OCI-LY1 (cell line): Measurements from ENCODE around the gene ETF1.

Experiments used
- H2AFZ ChIP-seq: fragments of 200-600 bp; sonication (generic), shearing (Covaris generic); 2 replicates; pipeline ENCODE4 v1.6.0; 2014; ENCODE audit warnings: antibody characterized with exemption, mild to moderate bottlenecking, low read length
- H3F3A ChIP-seq: fragments of 200-600 bp; sonication (generic), shearing (Covaris generic); 2 replicates; pipeline ENCODE4 v1.6.0; 2014; ENCODE audit warnings: mild to moderate bottlenecking, antibody characterized with exemption, low read length, moderate library complexity; ENCODE audit not compliant: insufficient read depth
- H3K27ac ChIP-seq: fragments of 200-600 bp; sonication (generic); 2 replicates; pipeline ENCODE4 v1.5.1; 2014; ENCODE audit warnings: low read length, mixed run types, mild to moderate bottlenecking, low read depth; ENCODE audit not compliant: poor library complexity, severe bottlenecking
- H3K27me3 ChIP-seq: fragments of 200-600 bp; sonication (generic); 2 replicates; pipeline ENCODE4 v1.6.0; 2014; ENCODE audit warnings: antibody characterized with exemption, mild to moderate bottlenecking, low read length, moderate library complexity; ENCODE audit not compliant: insufficient read depth
- H3K36me3 ChIP-seq: fragments of 200-600 bp; sonication (generic); 2 replicates; pipeline ENCODE4 v1.6.1; 2014; ENCODE audit warnings: mild to moderate bottlenecking, antibody characterized with exemption, low read length, moderate library complexity, mixed read lengths; ENCODE audit not compliant: insufficient read depth
- H3K4me1 ChIP-seq: fragments of 200-600 bp; sonication (generic); 2 replicates; pipeline ENCODE4 v1.5.1; 2014; ENCODE audit warnings: mild to moderate bottlenecking, low read length, moderate library complexity; ENCODE audit not compliant: insufficient read depth, severe bottlenecking
- H3K4me2 ChIP-seq: fragments of 200-600 bp; sonication (generic), shearing (Covaris generic); 2 replicates; pipeline ENCODE4 v1.6.1; 2014; ENCODE audit warnings: low read length
- H3K4me3 ChIP-seq: fragments of 200-600 bp; sonication (generic); 2 replicates; pipeline ENCODE4 v1.5.1; 2014; ENCODE audit warnings: low read length, low read depth, mild to moderate bottlenecking, mixed read lengths; ENCODE audit not compliant: poor library complexity, severe bottlenecking
- H3K79me2 ChIP-seq: fragments of 200-600 bp; shearing (Covaris generic); 2 replicates; pipeline ENCODE4 v1.6.1; 2016; ENCODE audit warnings: mixed run types, low read length, mixed read lengths; ENCODE audit not compliant: insufficient read depth
- H3K9ac ChIP-seq: fragments of 200-600 bp; sonication (generic), shearing (Covaris generic); 2 replicates; pipeline ENCODE4 v1.6.1; 2014; ENCODE audit warnings: mild to moderate bottlenecking, low read length, mixed read lengths
- H3K9me2 ChIP-seq: fragments of 200-600 bp; sonication (generic), shearing (Covaris generic); 2 replicates; pipeline ENCODE4 v1.6.1; 2014; ENCODE audit warnings: low read depth, mild to moderate bottlenecking, low read length, mixed read lengths
- H3K9me3 ChIP-seq: fragments of 200-600 bp; shearing (Covaris generic); 2 replicates; pipeline ENCODE4 v1.6.1; 2014; ENCODE audit warnings: low read length, mixed read lengths
- H4K20me1 ChIP-seq: fragments of 200-600 bp; sonication (generic), shearing (Covaris generic); 2 replicates; pipeline ENCODE4 v1.6.0; 2016; ENCODE audit warnings: mild to moderate bottlenecking, low read length; ENCODE audit not compliant: insufficient read depth
- EZH2 ChIP-seq: fragments of 200-600 bp; sonication (generic), shearing (Covaris generic); IDR thresholded peaks from 2 replicates; pipeline ENCODE4 v1.8.0; 2017; ENCODE audit warnings: borderline replicate concordance, mixed run types, mild to moderate bottlenecking, antibody characterized with exemption, low read length, moderate library complexity, mixed read lengths
- TF ChIP-seq, protein P1 (sequence below): fragments of 200-600 bp; sonication (generic), shearing (Covaris generic); IDR thresholded peaks from 2 replicates; pipeline ENCODE4 v1.5.1; 2017; ENCODE audit warnings: mild to moderate bottlenecking, antibody characterized with exemption, low read length, moderate library complexity, mixed read lengths

ETF1 gene

DNA sequence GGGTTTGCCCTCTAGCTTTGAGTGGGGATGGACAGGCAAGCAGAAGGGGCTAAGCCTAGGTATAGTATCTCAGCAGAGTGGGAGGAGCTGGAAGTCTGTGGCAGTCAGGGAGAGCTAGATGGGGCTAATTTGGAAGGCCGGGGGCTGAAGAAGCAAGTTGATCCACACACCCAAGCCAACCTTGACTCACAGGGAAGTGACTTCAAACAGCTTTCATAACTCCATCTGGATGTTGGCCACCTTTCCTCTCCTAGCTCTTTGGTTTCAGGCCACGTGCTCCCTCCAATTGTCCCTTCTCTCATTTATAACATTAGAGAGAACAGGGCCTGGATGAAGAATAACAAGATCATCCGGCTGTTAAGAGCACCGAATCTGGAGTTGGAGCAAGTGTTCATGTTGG lies 40.9 kb downstream of the ETF1 start:
- Histone ChIP-seq H3K4me1 (no peaks in the 10 kb centered on the region), H3K4me2 (no peak overlapping the region), H3K4me3 (no peak overlapping the region), H2AFZ (no peak overlapping the region), H4K20me1 (no peaks in the 10 kb centered on the region), H3K79me2 (no peaks in the 10 kb centered on the region), H3K9ac (no peak overlapping the region), H3K27ac (no peak overlapping the region), H3K36me3 (peaks cover under 1% of the 10 kb centered on the region; the same call in 1 of the 2 replicates), H3K27me3 (no peaks in the 10 kb centered on the region), H3F3A (no peaks in the 10 kb centered on the region), H3K9me2 (no peaks in the 10 kb centered on the region), H3K9me3 (no peaks in the 10 kb centered on the region)
- TF ChIP-seq, protein P1, sequence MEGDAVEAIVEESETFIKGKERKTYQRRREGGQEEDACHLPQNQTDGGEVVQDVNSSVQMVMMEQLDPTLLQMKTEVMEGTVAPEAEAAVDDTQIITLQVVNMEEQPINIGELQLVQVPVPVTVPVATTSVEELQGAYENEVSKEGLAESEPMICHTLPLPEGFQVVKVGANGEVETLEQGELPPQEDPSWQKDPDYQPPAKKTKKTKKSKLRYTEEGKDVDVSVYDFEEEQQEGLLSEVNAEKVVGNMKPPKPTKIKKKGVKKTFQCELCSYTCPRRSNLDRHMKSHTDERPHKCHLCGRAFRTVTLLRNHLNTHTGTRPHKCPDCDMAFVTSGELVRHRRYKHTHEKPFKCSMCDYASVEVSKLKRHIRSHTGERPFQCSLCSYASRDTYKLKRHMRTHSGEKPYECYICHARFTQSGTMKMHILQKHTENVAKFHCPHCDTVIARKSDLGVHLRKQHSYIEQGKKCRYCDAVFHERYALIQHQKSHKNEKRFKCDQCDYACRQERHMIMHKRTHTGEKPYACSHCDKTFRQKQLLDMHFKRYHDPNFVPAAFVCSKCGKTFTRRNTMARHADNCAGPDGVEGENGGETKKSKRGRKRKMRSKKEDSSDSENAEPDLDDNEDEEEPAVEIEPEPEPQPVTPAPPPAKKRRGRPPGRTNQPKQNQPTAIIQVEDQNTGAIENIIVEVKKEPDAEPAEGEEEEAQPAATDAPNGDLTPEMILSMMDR = no peak
- TF ChIP-seq EZH2 = no peak

GRCh38 chr5:138498376-138498775 lies 44.7 kb downstream of the ETF1 start:
- no peak overlapping the region for H3K9ac ChIP-seq
- H3K27me3 ChIP-seq = no peaks in the 10 kb centered on the region
- no peaks in the 10 kb centered on the region for H3K9me2 ChIP-seq
- no peaks in the 10 kb centered on the region for H3K9me3 ChIP-seq
- no peak overlapping the region for H2AFZ ChIP-seq
- H3K4me2 ChIP-seq = no peak overlapping the region
- no peaks in the 10 kb centered on the region for H3K4me1 ChIP-seq
- H3K79me2 ChIP-seq = no peaks in the 10 kb centered on the region
- H4K20me1 ChIP-seq = no peaks in the 10 kb centered on the region
- no peak overlapping the region for H3K27ac ChIP-seq
- TF ChIP-seq, protein P1 = no peak
- TF ChIP-seq EZH2 = no peak
- no peak overlapping the region for H3K4me3 ChIP-seq
- no peaks in the 10 kb centered on the region for H3K36me3 ChIP-seq
- no peaks in the 10 kb centered on the region for H3F3A ChIP-seq

DNA sequence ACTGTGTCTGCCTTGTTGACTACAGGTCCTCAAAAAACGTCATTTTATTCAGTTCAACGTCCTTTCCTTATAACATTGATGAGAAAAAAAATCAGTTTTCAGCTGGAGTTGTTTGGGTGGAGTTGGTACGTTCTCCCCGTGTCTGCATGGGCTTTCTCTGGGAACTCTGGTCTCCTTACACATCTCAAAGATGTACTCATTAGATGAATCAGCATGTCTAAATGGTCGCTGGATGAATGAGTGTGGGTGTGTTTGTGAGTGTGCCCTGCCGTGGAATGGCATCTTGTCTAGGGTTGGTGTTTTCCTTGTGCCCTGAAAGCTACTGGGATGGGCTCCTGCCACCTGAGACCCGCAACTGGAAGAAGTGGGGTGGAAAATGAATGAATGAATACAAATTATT lies 47.7 kb downstream of the ETF1 start:
- no peak overlapping the region for H3K27ac ChIP-seq
- H4K20me1 ChIP-seq = no peaks in the 10 kb centered on the region
- H3K27me3 ChIP-seq = no peaks in the 10 kb centered on the region
- no peak overlapping the region for H3K9ac ChIP-seq
- no peaks in the 10 kb centered on the region for H3K9me3 ChIP-seq
- H2AFZ ChIP-seq = no peak overlapping the region
- H3K4me3 ChIP-seq = no peak overlapping the region
- H3F3A ChIP-seq = no peaks in the 10 kb centered on the region
- no peaks in the 10 kb centered on the region for H3K79me2 ChIP-seq
- TF ChIP-seq, protein P1 = no peak
- no peak for TF ChIP-seq EZH2
- H3K4me1 ChIP-seq = peaks cover 15% of the 10 kb centered on the region
- no peaks in the 10 kb centered on the region for H3K9me2 ChIP-seq
- H3K4me2 ChIP-seq = no peak overlapping the region
- H3K36me3 ChIP-seq = no peaks in the 10 kb centered on the region
